OCI-LY7 (cell line): ENCODE data around the gene IL13RA1.

Experiments used
- EZH2phosphoT487 ChIP-seq: fragments of 200-600 bp; sonication (generic); IDR thresholded peaks from 2 replicates; pipeline ENCODE4 v1.6.1; 2018; ENCODE audit warnings: low read depth, borderline replicate concordance, mild to moderate bottlenecking, mixed run types, antibody characterized with exemption, low read length, moderate library complexity, mixed read lengths
- TF ChIP-seq, protein P1 (sequence below): fragments of 200-600 bp; sonication (generic); conservative IDR thresholded peaks from 2 replicates; pipeline ENCODE4 v1.5.1; 2014; ENCODE audit warnings: mild to moderate bottlenecking, antibody characterized with exemption, low read length, moderate library complexity, mixed read lengths

GRCh38 chrX:118755633-118756032 is 28.2 kb downstream of the IL13RA1 start:
- TF ChIP-seq, protein P1, sequence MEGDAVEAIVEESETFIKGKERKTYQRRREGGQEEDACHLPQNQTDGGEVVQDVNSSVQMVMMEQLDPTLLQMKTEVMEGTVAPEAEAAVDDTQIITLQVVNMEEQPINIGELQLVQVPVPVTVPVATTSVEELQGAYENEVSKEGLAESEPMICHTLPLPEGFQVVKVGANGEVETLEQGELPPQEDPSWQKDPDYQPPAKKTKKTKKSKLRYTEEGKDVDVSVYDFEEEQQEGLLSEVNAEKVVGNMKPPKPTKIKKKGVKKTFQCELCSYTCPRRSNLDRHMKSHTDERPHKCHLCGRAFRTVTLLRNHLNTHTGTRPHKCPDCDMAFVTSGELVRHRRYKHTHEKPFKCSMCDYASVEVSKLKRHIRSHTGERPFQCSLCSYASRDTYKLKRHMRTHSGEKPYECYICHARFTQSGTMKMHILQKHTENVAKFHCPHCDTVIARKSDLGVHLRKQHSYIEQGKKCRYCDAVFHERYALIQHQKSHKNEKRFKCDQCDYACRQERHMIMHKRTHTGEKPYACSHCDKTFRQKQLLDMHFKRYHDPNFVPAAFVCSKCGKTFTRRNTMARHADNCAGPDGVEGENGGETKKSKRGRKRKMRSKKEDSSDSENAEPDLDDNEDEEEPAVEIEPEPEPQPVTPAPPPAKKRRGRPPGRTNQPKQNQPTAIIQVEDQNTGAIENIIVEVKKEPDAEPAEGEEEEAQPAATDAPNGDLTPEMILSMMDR: no peak
- TF ChIP-seq EZH2phosphoT487: no peak
